GM18867 (cell line): ENCODE results near the gene GJC1.

Experiments
- ATAC-seq: cut with Tn5 transposase; IDR thresholded peaks from one replicate; pipeline ENCODE4 v1.9.1; 2021; ENCODE audit warnings: mild to moderate bottlenecking, moderate library complexity; ENCODE audit not compliant: unreplicated experiment

GJC1 gene

GRCh38 chr17:44804302-44805089 is 25.6 kb downstream of the GJC1 start:
- no peak for ATAC-seq

DNA sequence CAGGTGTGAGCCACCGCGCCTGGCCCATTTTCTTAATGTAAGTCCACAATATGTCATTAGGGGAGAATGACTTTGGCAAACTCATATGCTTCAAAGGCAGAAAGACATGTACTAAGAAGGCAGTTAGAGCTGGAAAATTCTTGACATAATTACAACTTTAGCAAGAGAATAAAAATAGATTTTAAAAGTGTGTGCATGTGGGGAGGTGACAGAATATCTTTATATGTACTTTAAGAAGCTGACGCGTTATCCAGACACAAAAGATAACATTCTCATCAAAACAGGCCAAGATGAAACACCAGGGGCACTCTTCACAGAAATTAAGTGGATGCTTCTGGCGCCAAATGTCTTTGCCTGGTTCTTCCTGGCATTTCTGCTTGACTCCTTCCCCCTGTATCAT is 28.2 kb downstream of the GJC1 start:
- ATAC-seq, result no peak

GRCh38 chr17:44798356-44798755 is 31.7 kb downstream of the GJC1 start:
- ATAC-seq, result no peak

DNA sequence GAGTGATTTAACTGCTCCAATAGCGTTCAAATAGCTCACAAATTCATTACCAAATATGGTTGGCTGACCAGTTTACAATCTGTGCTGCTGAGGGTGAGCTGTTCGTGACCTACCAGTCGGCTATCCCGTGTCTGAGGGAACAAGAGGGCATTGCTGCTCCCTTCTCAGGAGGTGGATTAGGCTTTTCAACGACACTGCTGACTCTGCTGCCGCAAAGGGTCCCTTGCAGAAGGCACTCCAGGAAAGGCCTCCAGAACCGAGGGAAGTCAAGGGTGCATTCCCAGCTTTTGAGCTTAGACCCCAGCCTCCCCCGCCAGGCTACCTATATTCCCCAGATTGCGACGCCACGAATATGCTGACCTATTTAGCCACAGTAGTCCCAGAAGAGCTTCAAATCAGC is 32.3 kb downstream of the GJC1 start:
- no peak for ATAC-seq

- no peak for ATAC-seq
Observed at GRCh38 chr17:44796731-44797130, 33.4 kb downstream of the GJC1 start.

DNA sequence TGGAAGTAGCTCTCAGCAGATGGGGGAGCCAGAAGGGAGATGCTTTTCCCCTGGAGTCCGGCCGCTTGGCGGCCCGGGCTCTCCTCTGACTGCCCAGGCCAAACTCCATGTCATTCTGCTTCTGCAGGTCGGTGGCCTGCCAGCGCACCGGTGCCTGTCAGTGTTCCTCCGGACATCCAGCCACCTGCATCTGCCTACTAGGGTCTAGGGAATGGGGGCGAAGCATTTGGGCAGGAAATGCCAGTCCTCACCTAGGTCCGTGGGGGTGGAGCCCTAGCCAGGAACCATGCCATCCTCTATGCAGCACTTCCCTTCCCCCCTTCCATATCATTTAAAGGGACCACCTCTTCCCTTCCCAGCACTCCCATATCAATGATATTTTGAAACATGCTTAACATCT is 34.2 kb downstream of the GJC1 start:
- no peak for ATAC-seq

GRCh38 chr17:44795421-44795820 is 34.7 kb downstream of the GJC1 start:
- ATAC-seq, result no peak

DNA sequence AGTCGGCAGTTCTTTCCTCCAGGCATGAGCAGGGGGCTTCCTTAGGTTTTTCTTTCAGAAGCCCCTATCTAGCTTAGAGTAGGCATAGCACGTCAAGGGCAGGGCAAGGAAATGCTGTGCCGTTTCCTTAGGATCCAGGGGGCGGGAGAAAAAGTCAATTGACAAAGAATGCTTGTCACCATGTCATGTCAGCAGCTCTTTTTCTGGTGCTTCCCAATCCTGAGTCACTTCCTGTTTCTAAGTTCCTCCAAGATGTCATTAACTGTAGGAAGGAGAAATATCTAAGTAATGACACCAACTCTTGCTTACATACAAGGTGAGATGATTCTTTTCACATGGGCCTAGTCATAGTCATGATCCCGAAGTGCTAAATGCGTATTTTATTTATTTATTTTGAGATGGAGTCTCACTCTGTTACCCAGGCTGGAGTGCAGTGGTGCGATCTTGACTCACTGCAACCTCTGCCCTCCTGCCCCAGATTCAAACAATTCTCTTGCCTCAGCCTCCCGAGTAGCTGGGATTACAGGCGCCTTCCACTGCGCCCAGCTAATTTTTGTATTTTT is 35.2 kb downstream of the GJC1 start:
- ATAC-seq, result no peak

GRCh38 chr17:44793885-44794842 is 35.9 kb downstream of the GJC1 start:
- no peak for ATAC-seq

DNA sequence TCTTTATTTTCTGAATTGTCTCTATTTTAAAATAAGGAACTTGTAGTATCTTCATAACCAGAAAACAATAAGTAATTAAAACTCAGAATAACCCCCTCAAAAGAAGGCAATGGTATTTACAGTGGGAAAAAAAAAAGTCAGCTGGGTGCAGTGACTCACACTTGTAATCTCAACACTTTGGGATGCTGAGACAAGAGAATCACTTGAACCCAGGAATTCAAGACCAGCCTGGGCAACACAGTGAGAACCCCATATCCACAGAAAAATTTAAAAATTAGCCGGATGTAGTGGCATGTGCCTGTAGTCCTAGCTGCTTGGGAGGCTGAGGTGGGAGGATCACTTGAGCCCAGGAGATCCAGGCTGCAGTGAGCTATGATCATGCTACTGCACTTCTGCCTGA is 37.8 kb downstream of the GJC1 start:
- no peak for ATAC-seq

DNA sequence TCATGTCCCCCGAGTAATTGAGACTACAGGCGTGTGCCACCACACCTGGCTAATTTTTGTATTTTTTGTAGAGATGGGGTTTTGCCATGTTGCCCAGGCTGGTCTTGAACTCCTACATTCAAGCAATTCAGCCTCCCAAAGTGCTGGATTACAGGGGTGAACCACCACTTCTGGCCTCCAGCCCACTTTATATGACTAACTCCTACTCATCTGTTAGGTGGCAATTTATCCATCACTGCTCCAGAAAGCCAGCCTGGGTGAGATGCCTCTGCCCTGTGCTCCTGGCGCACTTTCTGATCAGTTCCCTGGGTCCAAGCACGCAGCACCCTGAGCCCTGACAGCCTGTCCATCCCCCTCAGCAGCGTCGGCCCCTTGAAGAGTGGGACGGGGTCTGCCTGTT is 41.9 kb downstream of the GJC1 start:
- ATAC-seq, result no peak

GRCh38 chr17:44787271-44787940 is 42.7 kb downstream of the GJC1 start:
- ATAC-seq, result no peak

GRCh38 chr17:44786551-44787081 is 43.5 kb downstream of the GJC1 start:
- no peak for ATAC-seq

DNA sequence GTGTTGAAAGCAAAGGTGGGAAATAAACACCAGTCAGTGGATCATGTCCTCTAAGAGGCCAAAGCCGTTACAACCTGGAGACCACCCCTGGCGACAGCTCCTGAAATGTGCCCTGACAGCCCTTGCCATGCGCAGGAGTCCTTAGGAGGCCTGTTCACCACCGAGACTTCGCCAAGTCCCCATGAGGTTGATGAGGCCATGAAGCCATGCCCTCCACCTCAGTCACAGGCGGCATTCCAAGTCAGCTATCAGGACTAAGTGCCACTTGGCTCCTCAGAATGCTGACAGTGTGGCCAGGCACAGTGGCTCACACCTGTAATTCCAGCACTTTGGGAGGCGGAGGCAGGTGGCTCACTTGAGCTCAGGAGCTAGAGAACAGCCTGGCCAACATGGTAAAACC is 44.2 kb downstream of the GJC1 start:
- no peak for ATAC-seq

DNA sequence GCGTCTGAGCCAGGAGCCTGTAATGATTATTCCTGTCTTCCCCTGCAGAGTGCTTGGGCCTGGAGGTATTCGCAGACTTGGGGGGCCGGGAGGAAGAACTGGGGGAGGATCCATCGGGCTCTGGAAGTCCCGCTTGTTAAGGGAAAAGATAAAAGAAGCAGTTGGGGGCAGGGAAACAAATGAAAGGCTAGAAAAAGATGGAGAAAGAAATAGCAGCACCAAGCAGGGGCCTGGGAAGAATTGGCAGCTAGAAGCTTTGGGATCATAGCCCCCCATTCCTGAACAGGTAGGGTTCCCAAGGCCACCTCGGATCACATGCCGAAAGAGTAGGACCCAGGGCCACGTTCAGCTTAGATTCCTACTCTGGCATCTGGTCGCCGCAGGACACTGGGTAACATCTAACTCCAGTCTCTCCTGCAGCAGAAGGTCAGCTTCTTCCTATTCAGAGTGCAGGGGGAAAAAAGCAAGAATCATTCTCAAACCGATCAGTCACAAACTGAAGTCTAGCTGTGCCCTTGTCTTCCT is 47.7 kb downstream of the GJC1 start:
- no peak for ATAC-seq

DNA sequence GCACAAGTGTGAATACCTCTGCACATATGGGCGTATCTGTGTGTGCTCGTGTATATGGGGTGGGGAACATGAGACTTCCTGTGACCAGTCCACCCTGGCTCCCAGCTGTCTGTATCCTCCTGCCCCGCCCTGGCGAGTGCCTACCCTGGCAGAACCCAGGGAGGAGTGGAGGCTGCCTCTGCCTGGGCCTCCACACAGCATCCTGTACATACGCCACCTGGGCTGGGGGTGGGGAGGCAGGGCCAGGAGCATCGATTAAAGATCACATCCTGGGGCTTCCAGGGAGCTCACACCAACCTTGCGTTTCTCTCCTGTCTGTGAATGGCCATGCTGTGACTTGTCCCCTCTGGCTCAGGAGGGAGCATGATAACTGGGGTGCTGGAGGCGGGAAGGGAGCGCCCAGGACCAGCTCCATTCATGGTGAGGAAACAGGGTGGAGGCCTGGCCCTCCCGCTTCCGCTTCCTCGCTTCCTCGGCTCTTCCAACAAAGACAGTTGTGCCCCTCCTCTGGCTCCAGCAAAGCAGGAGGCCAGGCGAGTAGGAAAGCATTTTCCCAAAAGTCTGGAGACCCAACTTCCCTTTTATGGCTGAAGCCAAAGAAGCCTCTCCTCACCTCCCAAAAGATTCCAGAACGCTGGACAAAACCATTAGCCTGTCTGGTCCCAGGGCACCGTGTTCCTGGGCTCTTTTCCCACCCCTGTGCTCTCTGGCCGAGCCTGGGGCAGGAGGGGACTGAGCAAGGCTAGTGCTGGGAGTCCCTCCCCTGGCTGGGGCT is 48.3 kb downstream of the GJC1 start:
- ATAC-seq, result no peak

- ATAC-seq, result no peak
Observed at GRCh38 chr17:44780845-44781480, 49.1 kb downstream of the GJC1 start.

DNA sequence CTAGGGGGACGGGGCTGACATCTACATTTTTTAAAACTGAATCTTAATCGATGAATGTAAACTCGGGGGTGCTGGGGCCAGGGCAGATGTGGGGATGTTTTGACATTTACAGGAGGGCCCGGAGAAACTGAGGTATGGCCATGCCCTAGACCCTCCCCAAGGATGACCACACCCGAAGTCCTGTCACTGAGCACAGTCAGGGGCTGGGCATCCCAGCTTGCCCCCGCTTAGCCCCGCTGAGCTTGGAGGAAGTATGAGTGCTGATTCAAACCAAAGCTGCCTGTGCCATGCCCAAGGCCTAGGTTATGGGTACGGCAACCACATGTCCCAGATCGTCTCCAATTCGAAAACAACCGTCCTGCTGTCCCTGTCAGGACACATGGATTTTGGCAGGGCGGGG is 49.9 kb downstream of the GJC1 start:
- ATAC-seq, result no peak

DNA sequence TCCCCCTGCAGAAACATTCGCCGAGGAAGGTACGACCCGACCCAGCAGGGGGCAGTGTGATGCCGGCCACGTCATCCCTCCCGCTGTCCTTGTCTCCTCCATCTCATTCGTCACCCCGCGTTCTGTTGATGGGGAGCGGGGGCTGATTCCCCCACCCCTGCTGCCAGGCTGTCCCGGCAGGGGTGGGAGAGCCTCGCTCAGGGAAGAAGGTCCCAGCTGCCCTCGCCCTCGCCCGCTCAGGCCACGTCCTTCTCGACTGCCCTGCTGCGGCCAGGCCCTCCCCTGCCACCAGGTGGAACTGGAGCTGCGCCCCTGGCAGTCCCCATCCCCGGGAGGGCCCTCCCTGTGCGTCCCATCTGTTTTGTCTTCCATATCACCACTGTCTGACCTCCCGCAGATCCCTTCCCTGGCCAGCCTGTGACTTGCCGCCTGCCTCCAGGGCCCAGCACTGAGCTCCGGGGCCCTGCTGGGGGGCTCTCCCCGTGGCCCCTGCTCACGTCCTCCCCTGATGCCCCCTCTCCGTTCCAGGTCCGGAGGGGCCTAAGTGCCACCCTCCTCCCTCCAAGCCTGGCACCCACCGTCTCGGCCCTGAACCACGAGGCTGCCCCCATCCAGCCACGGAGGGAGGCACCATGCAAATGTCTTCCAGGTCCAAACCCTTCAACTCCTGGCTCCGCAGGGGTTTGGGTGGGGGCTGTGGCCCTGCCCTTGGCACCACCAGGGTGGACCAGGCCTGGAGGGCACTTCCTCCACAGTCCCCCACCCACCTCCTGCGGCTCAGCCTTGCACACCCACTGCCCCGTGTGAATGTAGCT is 50.7 kb downstream of the GJC1 start:
- no peak for ATAC-seq
